Suppressor macrophage (primary cell): Measurements from ENCODE around the gene ZSWIM3.
"Not testable (repeated sequence)": the region's sequence is repeated elsewhere in the genome, so short reads cannot be mapped to it uniquely, and the experiment has no call there.

Source experiments
- DNase-seq, 4 experiments: peaks; one replicate each; pipeline ENCODE4 v3.0.0-alpha.2; 2020 to 2022

Gene ZSWIM3

DNA sequence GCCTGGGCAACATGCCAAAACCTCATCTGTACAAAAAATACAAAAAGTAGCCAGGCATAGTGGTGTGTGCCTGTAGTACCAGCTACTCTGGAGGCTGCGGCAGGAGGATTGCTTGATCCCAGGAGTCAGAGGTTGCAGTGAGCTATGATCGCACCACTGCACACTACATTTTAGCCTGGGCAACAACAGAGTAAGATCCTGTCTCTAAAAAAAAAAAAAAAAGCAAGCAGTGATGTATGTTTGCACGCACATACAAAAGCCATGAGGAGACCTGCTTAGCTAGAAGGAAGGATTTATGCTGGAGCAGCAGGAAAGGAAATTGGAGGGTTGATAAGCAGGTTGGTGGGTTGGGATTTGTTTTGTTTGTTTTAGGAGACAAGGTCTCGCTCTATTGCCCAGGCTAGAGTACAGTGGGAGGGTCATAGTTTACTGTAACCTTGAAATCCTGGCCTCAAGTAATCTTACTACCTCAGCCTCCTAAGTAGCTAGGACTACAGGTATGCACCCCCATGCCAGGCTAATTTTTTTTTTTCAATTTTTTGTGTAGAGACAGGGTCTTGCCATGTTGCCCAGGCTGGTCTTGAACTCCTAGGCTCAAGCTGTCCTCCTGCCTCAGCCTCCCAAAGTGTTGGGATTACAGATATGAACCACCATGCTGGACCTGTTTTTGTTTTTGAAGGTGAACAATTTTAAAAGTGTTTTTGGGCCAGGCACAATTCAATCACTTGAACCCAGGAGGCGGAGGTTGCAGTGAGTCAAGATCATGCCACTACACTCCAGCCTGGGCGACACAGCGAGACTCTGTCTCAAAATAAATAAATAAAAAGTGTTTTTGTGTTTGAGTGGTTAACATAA, 4.0 kb downstream of the ZSWIM3 start:
- no peak for DNase-seq

DNA sequence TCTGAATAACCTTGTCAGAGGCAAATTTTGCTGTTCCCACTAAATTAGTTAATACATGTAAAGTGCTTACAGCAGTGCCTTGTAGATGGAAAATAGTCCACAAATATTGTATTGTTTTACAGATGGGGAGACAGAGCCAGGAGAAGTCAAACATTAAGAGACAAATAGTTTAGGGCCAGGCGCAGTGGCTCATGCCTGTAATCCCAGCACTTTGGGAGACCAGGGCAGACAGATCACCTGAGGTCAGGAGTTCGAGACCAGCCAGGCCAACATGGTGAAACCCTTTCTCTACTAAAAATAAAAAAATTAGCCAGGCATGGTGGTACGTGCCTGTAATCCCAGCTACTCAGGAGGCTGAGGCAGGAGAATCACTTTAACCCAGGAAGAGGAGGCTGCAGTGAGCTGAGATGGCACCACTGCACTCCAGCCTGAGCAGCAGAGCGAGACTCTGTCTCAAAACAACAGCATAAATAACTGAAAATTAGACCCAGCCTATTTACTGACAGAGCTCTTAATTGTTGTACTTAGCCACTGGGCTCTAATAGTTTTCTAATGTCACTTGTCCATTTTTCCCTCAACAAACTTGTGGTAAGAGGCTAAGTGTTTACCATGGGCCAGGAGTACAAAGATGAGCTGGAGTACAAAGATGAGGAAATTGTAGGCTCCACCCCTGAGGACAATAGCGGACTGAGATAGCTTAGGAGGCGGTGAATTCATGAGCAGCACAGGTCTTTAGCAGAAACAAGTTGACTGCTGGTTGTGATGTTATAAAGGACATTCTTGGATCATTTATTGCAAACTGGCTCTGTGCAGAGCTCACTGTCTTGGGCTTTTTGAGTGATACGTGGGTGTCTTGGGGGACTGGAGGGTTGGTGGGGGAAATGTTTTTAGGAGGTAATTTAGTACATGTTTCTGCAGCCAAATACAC, 6.4 kb downstream of the ZSWIM3 start:
- DNase-seq: no peak

GRCh38 chr20:45866454-45866853, 9.0 kb downstream of the ZSWIM3 start:
- DNase-seq: no peak

GRCh38 chr20:45867136-45867818, 9.9 kb downstream of the ZSWIM3 start:
- DNase-seq: no peak

GRCh38 chr20:45867819-45868176, 10.4 kb downstream of the ZSWIM3 start:
- DNase-seq: no peak

DNA sequence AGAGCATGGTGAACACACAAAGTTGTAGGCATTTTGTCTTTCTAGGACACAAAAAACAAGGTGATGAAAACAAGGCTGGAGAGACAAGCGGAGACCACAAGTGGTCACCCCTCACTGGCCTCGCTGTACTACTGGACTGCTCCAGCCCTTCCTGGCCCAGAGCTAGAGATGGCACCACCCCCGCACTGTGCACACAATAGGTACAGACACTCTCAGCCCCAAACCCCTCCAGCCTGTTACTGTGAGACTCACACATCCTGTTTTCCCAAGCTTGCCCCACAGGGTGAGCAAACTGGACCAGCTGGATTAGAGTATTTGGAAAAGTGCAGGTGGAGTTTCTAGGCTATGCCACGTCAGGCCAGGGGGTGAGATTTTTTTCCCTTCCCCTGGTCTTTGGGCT, 15.2 kb downstream of the ZSWIM3 start:
- no peak for DNase-seq

- no peak for DNase-seq
Observed at GRCh38 chr20:45873409-45874103, 16.1 kb downstream of the ZSWIM3 start.

- not testable (repeated sequence) for DNase-seq
Observed at GRCh38 chr20:45874104-45874481, 16.7 kb downstream of the ZSWIM3 start.

- DNase-seq: no peak
Observed at GRCh38 chr20:45874576-45874975, 17.2 kb downstream of the ZSWIM3 start.

DNA sequence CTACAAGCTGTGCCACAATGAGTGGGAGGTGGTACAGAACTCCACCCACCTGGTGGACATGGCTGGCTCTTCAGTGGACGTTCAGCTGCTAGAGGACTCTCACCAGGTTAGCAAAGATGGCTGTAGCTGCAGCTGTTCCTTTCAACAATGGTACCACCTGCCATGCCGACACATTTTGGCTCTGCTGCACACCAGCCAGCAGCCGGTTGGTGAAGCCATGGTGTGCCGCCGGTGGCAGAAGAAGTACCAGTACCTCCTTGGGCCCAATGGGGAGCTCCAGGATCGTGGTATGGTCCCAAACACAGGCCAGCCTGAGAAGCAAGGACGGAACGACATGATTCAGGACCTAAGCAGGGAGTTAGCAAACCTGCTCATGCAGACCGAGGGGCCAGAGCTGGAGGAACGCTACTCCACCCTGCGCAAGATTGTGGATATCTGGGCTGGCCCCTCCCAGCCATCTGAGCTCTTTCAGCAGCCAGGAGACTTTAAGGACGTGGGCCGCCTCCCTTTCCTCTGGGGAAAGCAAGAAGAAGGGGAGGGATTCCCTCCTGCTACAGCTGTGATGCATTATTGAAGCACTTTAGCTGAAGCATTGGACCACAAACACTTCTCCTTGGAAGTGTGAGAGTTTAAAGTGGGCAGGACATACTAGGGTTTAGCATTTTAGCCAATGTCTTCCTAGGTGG, 20.8 kb downstream of the ZSWIM3 start:
- DNase-seq: no peak

GRCh38 chr20:45880988-45881788, 23.8 kb downstream of the ZSWIM3 start, which contains the start of gene ZSWIM1:
ZSWIM1 (plus strand) TSS chr20:45881227; CDS start chr20:45882593, 1,366 bp downstream.
- DNase-seq: peak; percentile 99

- no peak for DNase-seq
Observed at GRCh38 chr20:45882469-45883099, 25.2 kb downstream of the ZSWIM3 start.

GRCh38 chr20:45883100-45883469, 25.7 kb downstream of the ZSWIM3 start:
- DNase-seq: no peak

- DNase-seq: no peak
Observed at GRCh38 chr20:45886590-45887345, 29.4 kb downstream of the ZSWIM3 start.

- no peak for DNase-seq
Observed at GRCh38 chr20:45887346-45887715, 29.9 kb downstream of the ZSWIM3 start, which contains the start of gene SPATA25. SPATA25 (minus strand) TSS chr20:45887622; CDS start chr20:45887590, 32 bp downstream.

- no peak for DNase-seq
Observed at GRCh38 chr20:45888681-45889080, 31.3 kb downstream of the ZSWIM3 start.

- DNase-seq: peak; percentile 78 to 88 (median 82)
Observed at GRCh38 chr20:45890077-45890984, 32.9 kb downstream of the ZSWIM3 start.
